H9 (cell line): Measurements from ENCODE around the gene RSAD2. TPM values are rescaled to one million over a fixed set of nuclear protein-coding genes. Genes with fewer than 3 reads are reported as not detected.
"Not testable (repeated sequence)": the region's sequence is repeated elsewhere in the genome, so short reads cannot be mapped to it uniquely, and the experiment has no call there.

Experiments used
- DNase-seq: peaks from one replicate; pipeline ENCODE4 v3.0.0-alpha.2; 2017
- H2AFZ ChIP-seq: one replicate; pipeline ENCODE4 v1.6.1; 2013; ENCODE audit warnings: mild to moderate bottlenecking, low read length, control low read depth, moderate library complexity
- H2AK5ac ChIP-seq: 2 replicates; pipeline ENCODE4 v1.6.1; 2013; ENCODE audit warnings: low read length, control low read depth, mixed read lengths; ENCODE audit not compliant: insufficient read length
- H2BK120ac ChIP-seq: one replicate; pipeline ENCODE4 v1.6.1; 2013; ENCODE audit warnings: low read depth, mild to moderate bottlenecking, low read length, control low read depth, inconsistent platforms; ENCODE audit not compliant: poor library complexity, severe bottlenecking
- H2BK12ac ChIP-seq: 2 replicates; pipeline ENCODE4 v1.6.1; 2013; ENCODE audit warnings: low read length, control low read depth, mixed read lengths, low read depth; ENCODE audit not compliant: insufficient read length
- H2BK15ac ChIP-seq: 2 replicates; pipeline ENCODE4 v1.6.1; 2013; ENCODE audit warnings: low read depth, low read length, control low read depth
- H2BK20ac ChIP-seq: one replicate; pipeline ENCODE4 v1.6.1; 2013; ENCODE audit warnings: low read depth, mild to moderate bottlenecking, low read length, control low read depth, inconsistent platforms; ENCODE audit not compliant: poor library complexity, severe bottlenecking
- H2BK5ac ChIP-seq: 2 replicates; pipeline ENCODE4 v1.6.1; 2013; ENCODE audit warnings: low read length, control low read depth, mixed read lengths; ENCODE audit not compliant: insufficient read length
- H3K14ac ChIP-seq: 2 replicates; pipeline ENCODE4 v1.6.1; 2013; ENCODE audit warnings: low read length, control low read depth; ENCODE audit not compliant: insufficient read depth
- H3K18ac ChIP-seq: 2 replicates; pipeline ENCODE4 v1.6.1; 2013; ENCODE audit warnings: low read depth, mild to moderate bottlenecking, mixed read lengths, low read length, control low read depth; ENCODE audit not compliant: insufficient read length
- H3K23ac ChIP-seq: 2 replicates; pipeline ENCODE4 v1.6.1; 2013; ENCODE audit warnings: low read length, control low read depth, mixed read lengths, low read depth; ENCODE audit not compliant: insufficient read length
- H3K23me2 ChIP-seq: 2 replicates; pipeline ENCODE4 v1.6.1; 2013; ENCODE audit warnings: low read depth, mild to moderate bottlenecking, mixed read lengths, low read length, control low read depth; ENCODE audit not compliant: insufficient read length, poor library complexity, severe bottlenecking
- H3K27ac ChIP-seq: 2 replicates; pipeline ENCODE4 v1.5.1; 2013; ENCODE audit warnings: low read length, control low read depth, mixed read lengths, low read depth; ENCODE audit not compliant: insufficient read length
- H3K27me3 ChIP-seq: 2 replicates; pipeline ENCODE4 v1.6.1; 2013; ENCODE audit warnings: low read length, control low read depth, inconsistent platforms; ENCODE audit not compliant: insufficient read depth
- H3K4ac ChIP-seq: 2 replicates; pipeline ENCODE4 v1.6.1; 2013; ENCODE audit warnings: low read depth, mild to moderate bottlenecking, control low read depth, inconsistent platforms, low read length, moderate library complexity
- H3K4me1 ChIP-seq: 2 replicates; pipeline ENCODE4 v1.6.1; 2013; ENCODE audit warnings: low read length, control low read depth, inconsistent platforms; ENCODE audit not compliant: insufficient read depth
- H3K4me2 ChIP-seq: 2 replicates; pipeline ENCODE4 v1.6.1; 2013; ENCODE audit warnings: low read length, control low read depth, mixed read lengths; ENCODE audit not compliant: insufficient read length, insufficient read depth
- H3K56ac ChIP-seq: 2 replicates; pipeline ENCODE4 v1.6.1; 2013; ENCODE audit warnings: low read depth, mild to moderate bottlenecking, mixed read lengths, low read length, control low read depth; ENCODE audit not compliant: insufficient read length
- H3K79me1 ChIP-seq: 2 replicates; pipeline ENCODE4 v1.6.1; 2013; ENCODE audit warnings: low read depth, mild to moderate bottlenecking, moderate library complexity, low read length, control low read depth, inconsistent platforms; ENCODE audit not compliant: insufficient read depth, poor library complexity, severe bottlenecking
- H3K79me2 ChIP-seq: 2 replicates; pipeline ENCODE4 v1.6.1; 2013; ENCODE audit warnings: low read length, control low read depth, inconsistent platforms; ENCODE audit not compliant: insufficient read depth
- H3K9ac ChIP-seq: 2 replicates; pipeline ENCODE4 v1.6.1; 2013; ENCODE audit warnings: low read length, control low read depth, mixed read lengths; ENCODE audit not compliant: insufficient read length; ENCODE audit errors: extremely low read depth
- H3K9me3 ChIP-seq: one replicate; pipeline ENCODE4 v1.6.1; 2013; ENCODE audit warnings: low read depth, low read length, inconsistent platforms; ENCODE audit not compliant: control insufficient read depth
- H3T11ph ChIP-seq: one replicate; pipeline ENCODE4 v1.6.1; 2013; ENCODE audit warnings: mild to moderate bottlenecking, low read length, control low read depth, inconsistent platforms
- H4K20me1 ChIP-seq: one replicate; pipeline ENCODE4 v1.6.1; 2013; ENCODE audit not compliant: control insufficient read depth, insufficient read length, insufficient read depth
- H4K5ac ChIP-seq: 2 replicates; pipeline ENCODE4 v1.6.1; 2013; ENCODE audit warnings: low read depth, mild to moderate bottlenecking, mixed read lengths, low read length, control low read depth; ENCODE audit not compliant: insufficient read length
- H4K8ac ChIP-seq: replicated peaks from 2 replicates; pipeline ENCODE4 v1.6.1; 2013; ENCODE audit warnings: low read length, control low read depth, mixed read lengths, low read depth; ENCODE audit not compliant: insufficient read length
- H4K91ac ChIP-seq: 2 replicates; pipeline ENCODE4 v1.6.1; 2013; ENCODE audit warnings: low read depth, mild to moderate bottlenecking, moderate library complexity, mixed read lengths, low read length, control low read depth; ENCODE audit not compliant: insufficient read length
- H3K27ac Mint-ChIP-seq, 3 experiments: 2 replicates in 2 of 3; 3 replicates in 1 of 3; pipeline ENCODE4 v1.8.0; 2020 to 2021; ENCODE audit warnings: mixed read lengths in 3 of 3, mild to moderate bottlenecking in 1 of 3, moderate library complexity in 1 of 3
- H3K27me3 Mint-ChIP-seq: 2 replicates; pipeline ENCODE4 v1.8.0; 2021; ENCODE audit warnings: low read depth, mild to moderate bottlenecking, moderate library complexity, mixed read lengths
- H3K36me3 Mint-ChIP-seq, 3 experiments: 2 replicates in 2 of 3; 3 replicates in 1 of 3; pipeline ENCODE4 v1.8.0; 2020 to 2021; ENCODE audit warnings: low read depth in 3 of 3, mixed read lengths in 3 of 3; ENCODE audit not compliant: insufficient read depth in 1 of 3
- H3K4me1 Mint-ChIP-seq, 2 experiments: 2 replicates each; pipeline ENCODE4 v1.8.0; 2020; ENCODE audit warnings: mixed read lengths in 2 of 2
- H3K4me3 Mint-ChIP-seq, 2 experiments: 2 replicates in 1 of 2; 3 replicates in 1 of 2; pipeline ENCODE4 v1.8.0; 2020 to 2021; ENCODE audit warnings: mild to moderate bottlenecking in 2 of 2, mixed read lengths in 2 of 2, moderate library complexity in 1 of 2
- H3K9me3 Mint-ChIP-seq, 2 experiments: 2 replicates in 1 of 2; 3 replicates in 1 of 2; pipeline ENCODE4 v1.8.0; 2020; ENCODE audit warnings: mild to moderate bottlenecking in 2 of 2, mixed read lengths in 2 of 2, moderate library complexity in 1 of 2
- WGBS: extraction: QIAGEN DNeasy Blood & Tissue Kit; methylation state at CpG from one replicate; pipeline ENCODE4 v1.1.7; 2013; ENCODE audit warnings: missing lambda C conversion rate, low lambda C conversion rate, mixed read lengths; ENCODE audit not compliant: insufficient read length; ENCODE audit errors: extremely low coverage; 5-methylcytosine and 5-hydroxymethylcytosine counted together
- total RNA-seq: library from RNA; stranded (reverse); gene quantifications from 2 replicates; pipeline ENCODE4 v1.2.1, GENCODE V29; 2021
- TF ChIP-seq, protein P1 (sequence below): fragments of 200-600 bp; sonication (generic); conservative IDR thresholded peaks from 3 replicates; pipeline ENCODE4 v1.8.0; 2021; ENCODE audit warnings: antibody characterized with exemption, mild to moderate bottlenecking

RSAD2 gene
- total RNA-seq, 1 experiment from 2014 or later = not detected

DNA sequence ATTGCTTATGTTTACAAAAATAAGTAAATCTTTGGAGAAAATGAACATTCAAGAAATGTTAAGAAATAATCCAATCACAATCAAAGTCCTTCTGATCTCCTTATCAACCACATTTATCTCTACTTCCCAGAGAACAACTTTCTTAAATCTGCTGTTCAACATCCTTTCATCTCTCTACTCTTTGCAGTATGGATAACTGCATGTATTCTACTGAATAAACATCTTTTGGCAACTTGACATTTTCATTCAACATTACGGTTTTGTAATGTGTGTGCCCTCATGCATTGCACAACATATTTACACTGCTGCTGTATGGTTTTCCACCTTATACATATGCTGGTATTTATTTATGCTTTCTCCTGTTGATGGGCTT, 21.0 kb upstream of the RSAD2 start:
- no peak overlapping the region for H4K5ac ChIP-seq
- no peak overlapping the region for H3K9ac ChIP-seq
- H4K91ac ChIP-seq = no peak overlapping the region
- H3K27me3 ChIP-seq = no peaks in the 10 kb centered on the region
- no peaks in the 10 kb centered on the region for H3K4me1 ChIP-seq
- DNase-seq = no peak
- no peaks in the 10 kb centered on the region for H3K9me3 ChIP-seq
- no peak overlapping the region for H2BK15ac ChIP-seq
- no peak overlapping the region for H2BK5ac ChIP-seq
- no peak overlapping the region for H3K18ac ChIP-seq
- H3K4me2 ChIP-seq = no peak overlapping the region
- TF ChIP-seq, protein P1, sequence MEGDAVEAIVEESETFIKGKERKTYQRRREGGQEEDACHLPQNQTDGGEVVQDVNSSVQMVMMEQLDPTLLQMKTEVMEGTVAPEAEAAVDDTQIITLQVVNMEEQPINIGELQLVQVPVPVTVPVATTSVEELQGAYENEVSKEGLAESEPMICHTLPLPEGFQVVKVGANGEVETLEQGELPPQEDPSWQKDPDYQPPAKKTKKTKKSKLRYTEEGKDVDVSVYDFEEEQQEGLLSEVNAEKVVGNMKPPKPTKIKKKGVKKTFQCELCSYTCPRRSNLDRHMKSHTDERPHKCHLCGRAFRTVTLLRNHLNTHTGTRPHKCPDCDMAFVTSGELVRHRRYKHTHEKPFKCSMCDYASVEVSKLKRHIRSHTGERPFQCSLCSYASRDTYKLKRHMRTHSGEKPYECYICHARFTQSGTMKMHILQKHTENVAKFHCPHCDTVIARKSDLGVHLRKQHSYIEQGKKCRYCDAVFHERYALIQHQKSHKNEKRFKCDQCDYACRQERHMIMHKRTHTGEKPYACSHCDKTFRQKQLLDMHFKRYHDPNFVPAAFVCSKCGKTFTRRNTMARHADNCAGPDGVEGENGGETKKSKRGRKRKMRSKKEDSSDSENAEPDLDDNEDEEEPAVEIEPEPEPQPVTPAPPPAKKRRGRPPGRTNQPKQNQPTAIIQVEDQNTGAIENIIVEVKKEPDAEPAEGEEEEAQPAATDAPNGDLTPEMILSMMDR = no peak
- WGBS = no CpG with 5 or more reads among the region's 1 CpG
- no peak overlapping the region for H3K56ac ChIP-seq
- Mint-ChIP-seq H3K4me1 (no peaks in the 10 kb centered on the region), H3K9me3 (peaks cover 31 to 33% of the 10 kb centered on the region in 2 experiments), H3K36me3 (peaks cover 12 to 28% (median 28%) of the 10 kb centered on the region in 3 experiments), H3K27me3 (peaks cover 8% of the 10 kb centered on the region), H3K4me3 (no peak overlapping the region), H3K27ac (no peak overlapping the region)
- H3T11ph ChIP-seq = no peak overlapping the region
- no peaks in the 10 kb centered on the region; the same call in 1 of the 2 replicates for H3K79me2 ChIP-seq
- no peaks in the 10 kb centered on the region for H3K23me2 ChIP-seq
- no peak overlapping the region for H4K8ac ChIP-seq
- no peaks in the 10 kb centered on the region for H4K20me1 ChIP-seq
- no peak overlapping the region for H3K4ac ChIP-seq
- no peak overlapping the region for H3K23ac ChIP-seq
- no peak overlapping the region for H2BK12ac ChIP-seq
- H3K27ac ChIP-seq = no peak overlapping the region
- H3K14ac ChIP-seq = no peak overlapping the region
- H2AK5ac ChIP-seq = no peak overlapping the region
- no peaks in the 10 kb centered on the region for H3K79me1 ChIP-seq
- no peak overlapping the region for H2BK120ac ChIP-seq
- no peak overlapping the region for H2BK20ac ChIP-seq
- no peak overlapping the region for H2AFZ ChIP-seq

DNA sequence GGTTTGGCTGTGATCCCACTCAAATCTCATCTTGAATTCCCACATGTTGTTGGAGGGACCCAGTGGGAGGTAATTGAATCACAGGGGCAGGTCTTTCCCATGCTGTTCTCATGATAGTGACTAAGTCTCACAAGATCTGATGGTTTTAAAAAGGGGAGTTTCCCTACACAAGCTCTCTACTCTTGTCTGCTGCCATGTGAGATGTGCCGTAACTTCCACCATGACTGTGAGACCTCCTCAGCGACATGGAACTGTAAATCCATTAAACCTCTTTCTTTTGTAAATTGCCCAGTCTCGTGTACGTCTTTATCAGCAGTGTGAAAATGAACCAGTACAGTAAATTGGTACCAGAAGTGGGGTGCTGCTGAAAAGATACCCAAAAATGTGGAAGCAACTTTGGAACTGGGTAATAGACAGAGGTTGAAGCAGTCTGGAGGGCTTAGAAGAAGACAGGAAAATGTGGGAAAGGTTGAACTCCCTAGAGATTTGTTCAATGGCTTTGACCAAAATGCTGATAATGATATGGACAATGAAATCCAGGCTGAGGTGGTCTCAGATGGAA, 19.0 kb upstream of the RSAD2 start:
- H3K9me3 Mint-ChIP-seq = peaks cover 27 to 33% of the 10 kb centered on the region in 2 experiments
- H3K27me3 Mint-ChIP-seq = peaks cover 18% of the 10 kb centered on the region
- not testable (repeated sequence) for H3K4me1 ChIP-seq, H4K8ac ChIP-seq, H3K14ac ChIP-seq, H3K4me2 ChIP-seq, H3K9me3 ChIP-seq, H3K23me2 ChIP-seq, H2BK20ac ChIP-seq, H2BK120ac ChIP-seq, H3K79me2 ChIP-seq, H4K91ac ChIP-seq, H3K9ac ChIP-seq, H4K5ac ChIP-seq, H3T11ph ChIP-seq, H2BK5ac ChIP-seq, H3K4me3 Mint-ChIP-seq, H3K79me1 ChIP-seq, H3K4me1 Mint-ChIP-seq, H2AFZ ChIP-seq, H2AK5ac ChIP-seq, H3K56ac ChIP-seq, H2BK12ac ChIP-seq, H4K20me1 ChIP-seq, H3K27ac ChIP-seq, DNase-seq, H3K27me3 ChIP-seq, H3K23ac ChIP-seq, H3K27ac Mint-ChIP-seq, H3K4ac ChIP-seq, H2BK15ac ChIP-seq, H3K18ac ChIP-seq
- peaks cover 12 to 28% (median 28%) of the 10 kb centered on the region in 3 experiments for H3K36me3 Mint-ChIP-seq
- WGBS = no CpG with 5 or more reads among the region's 4 CpGs
